AG09309 (cell line): Measurements from ENCODE around the gene LSM2.

ENCODE experiments used
- DNase-seq: peaks from one replicate; pipeline ENCODE4 v3.0.0-alpha.2; 2010; ENCODE audit warnings: low read depth
- H3K4me3 ChIP-seq: 2 replicates; pipeline ENCODE4 v1.5.1; 2011; ENCODE audit warnings: mild to moderate bottlenecking, low read depth, low read length, moderate library complexity; ENCODE audit not compliant: control insufficient read depth
- TF ChIP-seq, protein P1 (sequence below): IDR thresholded peaks from 2 replicates; pipeline ENCODE4 v1.5.1; 2011; ENCODE audit warnings: mild to moderate bottlenecking, low read depth, low read length, inconsistent platforms; ENCODE audit not compliant: insufficient read depth, control insufficient read depth; ENCODE audit errors: missing control alignments

The LSM2 gene

DNA sequence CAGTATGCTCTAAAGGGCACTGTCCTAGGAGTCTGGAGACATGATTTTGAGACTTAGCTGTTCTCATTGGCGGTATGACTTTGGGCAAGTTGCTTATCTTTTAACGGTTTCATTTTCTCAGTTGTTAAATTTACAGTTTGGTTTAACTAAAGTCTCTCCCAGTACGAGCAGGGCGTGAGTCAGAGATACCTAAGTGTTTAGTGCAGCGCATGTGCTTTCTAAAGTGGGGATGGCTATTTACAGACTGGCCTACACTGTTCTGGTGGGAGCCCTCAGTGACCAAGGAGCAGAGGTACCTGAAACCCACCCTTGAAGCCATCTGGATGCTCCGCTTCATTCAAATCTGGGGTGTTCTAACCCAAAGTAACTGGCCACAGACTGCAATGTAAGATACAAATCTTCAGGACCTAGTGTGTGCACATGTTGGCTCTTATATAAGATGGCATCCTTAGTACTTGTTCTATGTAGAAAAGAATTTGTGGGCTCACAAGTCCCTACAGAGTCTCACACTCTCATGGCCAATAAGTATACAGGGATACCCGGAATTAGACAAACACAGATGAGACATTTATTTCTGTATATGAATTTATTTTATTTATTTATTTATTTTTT is 56.2 kb downstream of the LSM2 start:
- TF ChIP-seq, protein P1, sequence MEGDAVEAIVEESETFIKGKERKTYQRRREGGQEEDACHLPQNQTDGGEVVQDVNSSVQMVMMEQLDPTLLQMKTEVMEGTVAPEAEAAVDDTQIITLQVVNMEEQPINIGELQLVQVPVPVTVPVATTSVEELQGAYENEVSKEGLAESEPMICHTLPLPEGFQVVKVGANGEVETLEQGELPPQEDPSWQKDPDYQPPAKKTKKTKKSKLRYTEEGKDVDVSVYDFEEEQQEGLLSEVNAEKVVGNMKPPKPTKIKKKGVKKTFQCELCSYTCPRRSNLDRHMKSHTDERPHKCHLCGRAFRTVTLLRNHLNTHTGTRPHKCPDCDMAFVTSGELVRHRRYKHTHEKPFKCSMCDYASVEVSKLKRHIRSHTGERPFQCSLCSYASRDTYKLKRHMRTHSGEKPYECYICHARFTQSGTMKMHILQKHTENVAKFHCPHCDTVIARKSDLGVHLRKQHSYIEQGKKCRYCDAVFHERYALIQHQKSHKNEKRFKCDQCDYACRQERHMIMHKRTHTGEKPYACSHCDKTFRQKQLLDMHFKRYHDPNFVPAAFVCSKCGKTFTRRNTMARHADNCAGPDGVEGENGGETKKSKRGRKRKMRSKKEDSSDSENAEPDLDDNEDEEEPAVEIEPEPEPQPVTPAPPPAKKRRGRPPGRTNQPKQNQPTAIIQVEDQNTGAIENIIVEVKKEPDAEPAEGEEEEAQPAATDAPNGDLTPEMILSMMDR: no peak
- no peak for DNase-seq
- H3K4me3 ChIP-seq: no peak overlapping the region

- no peak for DNase-seq
- no peak overlapping the region for H3K4me3 ChIP-seq
- TF ChIP-seq, protein P1: no peak
Observed at GRCh38 chr6:31749301-31750036, 57.3 kb downstream of the LSM2 start.
